Stimulated activated CD4-positive, alpha-beta T cell treated with anti-CD3 and anti-CD28 coated beads, Interleukin-1b, Interleukin-23, amount 100 ng/mL, for 1 hour (primary cell): ENCODE data around the gene ATCAY.
A peak's percentile ranks its signal among the peaks of the same experiment; 100 is the strongest.

Experiments used
- DNase-seq, 2 donors: peaks; one replicate each; pipeline ENCODE4 v3.0.0-alpha.2; 2020; ENCODE audit warnings: low read depth in 2 of 2

Gene ATCAY

GRCh38 chr19:3970313-3970807, 89.9 kb downstream of the ATCAY start:
- no peak for DNase-seq

DNA sequence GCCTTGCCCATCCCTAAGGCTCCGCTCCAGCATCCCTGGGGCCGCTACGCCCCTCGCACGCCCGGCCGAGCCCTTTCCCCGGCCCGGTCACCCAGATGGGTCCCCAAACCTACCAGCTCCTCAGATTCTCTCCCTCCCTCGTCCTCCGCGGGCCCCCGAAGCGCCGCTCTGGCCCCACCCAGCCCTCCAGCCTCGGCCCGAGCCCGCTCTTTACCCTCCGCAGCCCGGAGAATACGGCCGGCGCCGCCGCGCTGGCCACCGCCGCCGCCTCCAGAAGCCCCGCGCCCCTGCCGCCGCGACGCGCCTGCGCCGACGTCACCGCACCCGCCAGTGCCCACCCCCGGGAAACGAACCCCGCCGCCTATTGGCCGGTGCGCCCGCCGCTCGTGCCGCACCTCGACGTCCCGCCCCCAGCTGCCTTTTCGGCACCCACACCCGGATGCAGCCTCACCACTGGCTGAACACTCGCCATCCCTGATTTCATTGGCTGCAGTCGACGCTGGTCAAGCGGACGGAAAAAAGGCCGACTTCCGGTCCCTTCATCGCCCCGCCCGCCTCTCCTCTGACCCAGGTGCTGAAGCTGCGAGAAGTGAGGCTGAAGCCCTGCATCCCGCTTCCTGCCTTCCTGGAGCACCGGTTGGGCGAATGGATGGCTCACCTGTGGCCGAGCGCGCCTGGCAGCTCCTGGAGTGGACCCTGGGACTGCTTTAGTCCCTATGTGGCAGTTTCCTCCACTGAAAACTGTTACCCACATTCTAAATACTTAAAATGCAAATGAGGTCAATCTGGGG, 90.5 kb downstream of the ATCAY start, which contains the start of gene DAPK3:
DAPK3 (minus strand) TSS at position 292 of the 791 bp plus-strand sequence. CDS start 1,364 bp downstream, outside the sequence.
- peak; percentile 77 to 88 for DNase-seq

GRCh38 chr19:3975144-3975543, 94.7 kb downstream of the ATCAY start:
- no peak for DNase-seq

DNA sequence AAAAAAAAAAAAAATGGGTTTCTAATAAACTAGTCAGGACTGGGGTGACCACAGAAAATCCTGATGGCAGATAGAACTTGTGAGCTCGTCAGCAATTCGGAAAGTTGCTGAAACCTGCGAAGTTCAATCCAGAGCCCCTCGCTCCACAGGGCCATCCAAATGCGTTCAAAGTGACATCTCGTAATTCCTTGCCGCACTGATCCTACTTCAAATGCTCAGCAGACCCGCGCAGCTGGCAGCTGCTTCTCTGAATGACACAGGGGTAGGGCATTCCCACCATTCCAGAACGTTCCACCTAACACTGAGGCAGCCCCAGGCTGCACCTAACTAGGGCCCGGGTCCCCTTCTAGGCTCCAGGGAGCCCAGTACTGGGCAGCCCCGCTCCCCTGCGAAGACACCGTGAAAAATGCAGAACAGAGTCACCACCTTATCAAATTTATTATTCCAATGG, 95.2 kb downstream of the ATCAY start:
- DNase-seq, result no peak

DNA sequence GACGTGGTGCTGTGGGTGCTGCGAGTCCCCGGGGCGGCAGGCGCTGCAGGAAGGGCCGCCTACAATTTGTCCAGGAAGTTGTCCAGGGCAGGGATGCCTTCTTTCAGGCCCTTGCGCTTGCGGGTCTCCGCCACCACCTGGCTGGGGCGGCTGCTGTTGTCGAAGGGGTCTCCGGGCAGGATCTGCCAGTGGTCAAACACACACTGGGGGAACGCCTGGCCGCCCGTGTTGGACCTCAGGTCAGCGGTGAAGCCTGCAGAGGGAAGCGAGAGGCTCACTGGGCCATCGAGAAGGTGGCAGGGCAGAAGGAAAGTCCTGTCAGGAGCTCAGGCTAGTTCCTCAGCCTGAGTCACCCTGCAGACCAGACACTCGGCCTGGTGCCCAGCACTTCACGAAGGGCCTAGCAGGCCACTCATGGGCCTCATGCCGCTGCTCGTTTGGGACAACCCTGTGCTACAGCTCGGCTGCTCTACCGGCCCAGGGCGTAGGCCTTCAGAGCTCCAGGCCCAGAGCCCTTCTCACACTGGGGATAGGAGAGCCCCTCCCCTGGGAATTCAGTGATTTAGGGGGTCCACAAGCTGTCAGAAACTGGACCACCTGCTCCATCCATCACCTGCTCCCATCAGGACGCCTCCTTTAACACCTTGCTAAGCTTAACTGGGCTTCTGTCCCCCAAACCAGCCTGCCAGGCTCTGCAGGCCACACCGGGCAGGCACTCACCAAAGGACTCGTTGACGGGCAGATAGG, 96.2 kb downstream of the ATCAY start:
- DNase-seq, result no peak
